K562 (cell line): Measurements from ENCODE around the gene SHANK2. TPM values are rescaled to one million over a fixed set of nuclear protein-coding genes. Genes with fewer than 3 reads are reported as not detected.

Experiments
- ATAC-seq: fragments of 200-7000 bp; cut with Tn5 transposase; 3 replicates; pipeline ENCODE4 v1.9.1; 2020; ENCODE audit warnings: moderate library complexity
- BruUV-seq: library from RNA; stranded (reverse); fragments of 400-500 nt; replicated peaks from 2 replicates; lab custom pipeline; 2021; lab: Mats Ljungman, UMichigan
- CTCF ChIA-PET: fragments of 300-600 bp; formaldehyde crosslinking; extraction: SDS; loops from one replicate; lab custom pipeline; 2021; ENCODE audit warnings: low intra/inter-chr PET ratio; lab: Yijun Ruan, JAX
- POLR2A ChIA-PET: fragments of 300-600, 350-650 bp; sonication (Branson Sonifier 250); formaldehyde crosslinking; extraction: SDS; loops from one replicate; lab custom pipeline; 2021; ENCODE audit warnings: antibody characterized with exemption, inconsistent platforms; lab: Yijun Ruan, JAX
- DNase-seq, 4 experiments: peaks; one replicate each; pipeline versions ENCODE4 v3.0.0 to v3.0.0-alpha.2; 2011 to 2018; ENCODE audit warnings: low spot score in 3 of 4, mixed read lengths in 3 of 4; ENCODE audit errors: extremely low read depth in 1 of 4
- FAIRE-seq: peaks from 2 replicates; lab custom pipeline; 2011; peaks lifted over from hg19 to GRCh38; lab: Jason Lieb, UNC
- H2AFZ ChIP-seq: 2 replicates; pipeline ENCODE4 v1.6.0; 2011; ENCODE audit warnings: low read depth, low read length, control low read depth, inconsistent platforms
- H3K27ac ChIP-seq: fragments of 200-600 bp; 3 replicates; pipeline ENCODE4 v1.8.0; 2011; ENCODE audit warnings: low read depth, mild to moderate bottlenecking, control low read depth, inconsistent platforms, low read length, moderate library complexity, mixed read lengths; ENCODE audit errors: extremely low read depth
- H3K27me3 ChIP-seq, 2 experiments: fragments of 300-600 bp in 1 of 2; 2 replicates in 1 of 2; 3 replicates in 1 of 2; pipeline versions ENCODE4 v1.6.0 to v1.8.0; 2011; ENCODE audit warnings: inconsistent platforms in 2 of 2, low read length in 2 of 2, mild to moderate bottlenecking in 1 of 2, mixed read lengths in 1 of 2, moderate library complexity in 1 of 2; ENCODE audit not compliant: control insufficient read depth in 2 of 2, insufficient read depth in 2 of 2
- H3K36me3 ChIP-seq: fragments of 300-600 bp; 3 replicates; pipeline ENCODE4 v1.8.0; 2011; ENCODE audit warnings: mild to moderate bottlenecking, low read length, inconsistent platforms; ENCODE audit not compliant: control insufficient read depth, insufficient read depth
- H3K4me1 ChIP-seq, 2 experiments: fragments of 200-600 bp in 1 of 2; replicated peaks in 1 of 2; 2 replicates in 1 of 2; 3 replicates in 1 of 2; pipeline versions ENCODE4 v1.5.1 to v1.8.0; 2011; ENCODE audit warnings: inconsistent platforms in 2 of 2, low read length in 2 of 2, mild to moderate bottlenecking in 1 of 2, mixed read lengths in 1 of 2, moderate library complexity in 1 of 2; ENCODE audit not compliant: control insufficient read depth in 2 of 2, insufficient read depth in 2 of 2
- H3K4me2 ChIP-seq: 2 replicates; pipeline ENCODE4 v1.6.1; 2011; ENCODE audit warnings: low read length, control low read depth, inconsistent platforms, mixed read lengths; ENCODE audit not compliant: insufficient read depth
- H3K4me3 ChIP-seq: fragments of 200-600 bp; sonication (generic), shearing (Covaris generic); 2 replicates; pipeline ENCODE4 v1.5.1; 2016; ENCODE audit warnings: control low read depth, inconsistent platforms
- H3K79me2 ChIP-seq: fragments of 200-600 bp; 3 replicates; pipeline ENCODE4 v1.8.0; 2011; ENCODE audit warnings: low read length, inconsistent platforms; ENCODE audit not compliant: control insufficient read depth, insufficient read depth
- H3K9ac ChIP-seq, 2 experiments: 2 replicates each; pipeline versions ENCODE4 v1.6.0 to v1.6.1; 2011; ENCODE audit warnings: low read depth in 2 of 2, low read length in 2 of 2, control low read depth in 1 of 2, inconsistent platforms in 1 of 2, mild to moderate bottlenecking in 1 of 2, mixed read lengths in 1 of 2; ENCODE audit not compliant: insufficient read depth in 1 of 2
- H3K9me1 ChIP-seq: one replicate; pipeline ENCODE4 v1.6.0; 2011; ENCODE audit warnings: inconsistent platforms, mild to moderate bottlenecking, low read length, moderate library complexity; ENCODE audit not compliant: control insufficient read depth, insufficient read depth
- H3K9me3 ChIP-seq: replicated peaks from 2 replicates; pipeline ENCODE4 v1.5.1; 2011; ENCODE audit warnings: low read depth, low read length, inconsistent platforms; ENCODE audit not compliant: control insufficient read depth, insufficient read depth
- H4K20me1 ChIP-seq: replicated peaks from 2 replicates; pipeline ENCODE4 v1.6.1; 2011; ENCODE audit warnings: low read length, inconsistent platforms, mixed read lengths; ENCODE audit not compliant: control insufficient read depth, insufficient read depth
- BCOR ChIP-seq: fragments of 450-650 bp; IDR thresholded peaks from 2 replicates; pipeline ENCODE4 v1.6.1; 2016
- HMGN3 ChIP-seq: IDR thresholded peaks from 2 replicates; pipeline ENCODE4 v1.6.1; 2011; ENCODE audit warnings: borderline replicate concordance, low read depth, mild to moderate bottlenecking, mixed read lengths, low read length; ENCODE audit not compliant: insufficient read length; ENCODE audit errors: extremely low read depth
- HSF4 ChIP-seq: fragments of 250-450 bp; sonication (Bioruptor Pico); IDR thresholded peaks from 2 replicates; pipeline ENCODE4 v2.1.2; 2022; ENCODE audit warnings: mild to moderate bottlenecking, moderate library complexity, borderline replicate concordance
- PTBP1 ChIP-seq: fragments of 200-400 bp; formaldehyde crosslinking; IDR thresholded peaks from 2 replicates; pipeline ENCODE4 v1.6.1; 2017; ENCODE audit warnings: low read depth, low read length
- RBM22 ChIP-seq: fragments of 200-400 bp; formaldehyde crosslinking; IDR thresholded peaks from 2 replicates; pipeline ENCODE4 v1.6.1; 2018; ENCODE audit warnings: low read length, low read depth; ENCODE audit not compliant: poor library complexity, severe bottlenecking
- SAFB2 ChIP-seq: fragments of 200-400 bp; formaldehyde crosslinking; IDR thresholded peaks from 2 replicates; pipeline ENCODE4 v1.6.1; 2018; ENCODE audit warnings: borderline replicate concordance, low read length, low read depth, moderate library complexity; ENCODE audit not compliant: severe bottlenecking
- SREBF2 ChIP-seq: sonication (generic); formaldehyde crosslinking; IDR thresholded peaks from 2 replicates; pipeline ENCODE4 v1.4.0; 2020; ENCODE audit warnings: mild to moderate bottlenecking, missing genetic modification reagents
- TBP ChIP-seq: optimal IDR thresholded peaks from 2 replicates; pipeline ENCODE3; 2011; ENCODE audit warnings: low read depth, low read length, improper control_type of control experiment
- TRIM28 ChIP-seq: fragments of 450-650 bp; IDR thresholded peaks from 2 replicates; pipeline ENCODE4 v1.6.1; 2017
- ZNF785 ChIP-seq: fragments of 250-450 bp; sonication (Bioruptor Pico); IDR thresholded peaks from 2 replicates; pipeline ENCODE4 v1.4.0; 2020; ENCODE audit warnings: mild to moderate bottlenecking
- WGBS: fragments of 100-300 bp; shearing (Covaris generic); methylation state at CpG from one replicate; pipeline ENCODE4 v1.1.6; 2016; ENCODE audit warnings: low coverage, mixed read lengths; ENCODE audit not compliant: insufficient coverage; ENCODE audit errors: missing lambda C conversion rate; 5-methylcytosine and 5-hydroxymethylcytosine counted together
- in situ Hi-C: fragments of 300-500 bp; cut with MboI; formaldehyde crosslinking; loops from 4 replicates; pipeline ENCODE4 v1.15.0; 2018; ENCODE audit warnings: inconsistent platforms, mixed read lengths
- intact Hi-C: fragments of 100-400 bp; cut with micrococcal nuclease; formaldehyde crosslinking; loops from 2 replicates; pipeline ENCODE4 v1.14.2; 2022
- polyA plus RNA-seq, 8 experiments: library from polyadenylated mRNA; depleted of rRNA in 4 of 8; stranded (reverse) in 5 of 8; unstranded in 3 of 8; fragments of >200 nt; fragmentation: Nextera tagmentation in 2 of 8; fragmentation: Illumina TruSeq in 1 of 8; extraction: Ambion mirVana in 2 of 8; extraction: Trizol in 1 of 8; gene quantifications; 2 replicates each; pipeline versions ENCODE4 v1.2.1 to v1.2.3, GENCODE V29; 2011 to 2014; ENCODE audit warnings: inconsistent platforms in 1 of 8, missing spikeins in 1 of 8
- total RNA-seq, 7 experiments: library from RNA; depleted of rRNA in 6 of 7; stranded (reverse); fragments of >200 nt in 6 of 7; fragmentation: Illumina TruSeq in 2 of 7; extraction: Trizol in 2 of 7; gene quantifications; 2 replicates each; pipeline versions ENCODE4 v1.2.1 to v1.2.3, GENCODE V29; 2011 to 2021; ENCODE audit warnings: low replicate concordance in 1 of 7
- TF ChIP-seq, protein P1 (sequence below): fragments of 450-650 bp; IDR thresholded peaks from 2 replicates; pipeline ENCODE4 v1.6.1; 2017; ENCODE audit warnings: antibody characterized with exemption

Gene SHANK2
- total and polyA plus RNA-seq, 9 of the 15 experiments (the other 6 are each of a cell fraction or from before 2014, with no cell fraction given) = 0.04 to 0.07 TPM; not detected in 7

DNA sequence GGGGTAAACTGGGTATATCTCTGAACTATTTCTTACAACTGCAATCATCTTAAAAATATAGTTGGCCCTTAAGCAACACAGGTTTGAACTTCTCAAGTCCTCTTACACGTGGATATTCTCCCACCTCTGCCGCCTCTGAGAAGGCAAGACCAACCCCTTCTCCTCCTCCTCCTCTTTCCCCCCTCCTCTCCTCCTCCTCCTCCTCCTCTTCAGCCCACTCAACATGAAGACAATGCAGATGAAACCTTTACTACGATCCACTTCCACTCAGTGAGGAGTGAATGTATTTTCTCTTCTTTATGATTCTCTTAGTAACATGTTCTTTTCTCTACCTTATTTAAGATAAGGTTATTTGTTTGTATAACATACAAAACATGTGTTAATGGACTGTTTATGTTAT is 20.0 kb downstream of the SHANK2 start (continued):
- TF ChIP-seq, protein P1, sequence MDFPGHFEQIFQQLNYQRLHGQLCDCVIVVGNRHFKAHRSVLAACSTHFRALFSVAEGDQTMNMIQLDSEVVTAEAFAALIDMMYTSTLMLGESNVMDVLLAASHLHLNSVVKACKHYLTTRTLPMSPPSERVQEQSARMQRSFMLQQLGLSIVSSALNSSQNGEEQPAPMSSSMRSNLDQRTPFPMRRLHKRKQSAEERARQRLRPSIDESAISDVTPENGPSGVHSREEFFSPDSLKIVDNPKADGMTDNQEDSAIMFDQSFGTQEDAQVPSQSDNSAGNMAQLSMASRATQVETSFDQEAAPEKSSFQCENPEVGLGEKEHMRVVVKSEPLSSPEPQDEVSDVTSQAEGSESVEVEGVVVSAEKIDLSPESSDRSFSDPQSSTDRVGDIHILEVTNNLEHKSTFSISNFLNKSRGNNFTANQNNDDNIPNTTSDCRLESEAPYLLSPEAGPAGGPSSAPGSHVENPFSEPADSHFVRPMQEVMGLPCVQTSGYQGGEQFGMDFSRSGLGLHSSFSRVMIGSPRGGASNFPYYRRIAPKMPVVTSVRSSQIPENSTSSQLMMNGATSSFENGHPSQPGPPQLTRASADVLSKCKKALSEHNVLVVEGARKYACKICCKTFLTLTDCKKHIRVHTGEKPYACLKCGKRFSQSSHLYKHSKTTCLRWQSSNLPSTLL = no peak
- TF ChIP-seq TBP (no peak), PTBP1 (no peak), TRIM28 (no peak), BCOR (no peak), HSF4 (no peak), SAFB2 (no peak), ZNF785 (CRISPR knock-in tag) (no peak), SREBF2 (no peak)

DNA sequence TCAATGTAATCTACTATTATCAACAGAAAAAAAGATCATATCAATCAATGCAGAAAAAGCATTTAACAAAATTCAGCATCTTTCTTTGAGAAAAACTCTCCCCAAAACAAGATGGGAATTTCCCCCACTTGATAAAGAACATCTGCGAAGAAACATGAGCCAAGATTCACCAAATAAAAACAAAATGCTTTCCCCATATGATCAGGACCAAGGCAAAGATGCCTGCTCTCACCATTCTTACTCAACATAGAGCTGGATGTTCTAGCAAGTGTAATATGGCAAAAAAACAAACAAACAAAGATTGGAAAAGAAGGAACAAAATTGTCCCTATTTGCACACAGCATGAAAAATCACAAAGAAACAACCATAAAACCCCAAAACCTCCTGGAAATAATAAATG is 23.4 kb downstream of the SHANK2 start:
- WGBS = 0% methylated on average over 1 of the region's 1 CpG
- TF ChIP-seq RBM22 (no peak), HMGN3 (no peak)
- TF ChIP-seq, all 486 proteins: peak for 0
- H3K4me3 ChIP-seq = no peak overlapping the region
- H3K4me2 ChIP-seq = no peak overlapping the region
- H4K20me1 ChIP-seq = no peaks in the 10 kb centered on the region; the same call in 1 of the 2 replicates
- H2AFZ ChIP-seq = no peak overlapping the region
- no peaks in the 10 kb centered on the region for H3K4me1 ChIP-seq
- no peaks in the 10 kb centered on the region for H3K9me1 ChIP-seq
- 0 out of 5 replicates have a peak, but pooled peaks cover 0 to 6% of the 10 kb centered on the region in 2 experiments for H3K27me3 ChIP-seq
- intact Hi-C loops (no loop called here), in situ Hi-C loops (no loop called here)
- POLR2A ChIA-PET = no interaction called here
- FAIRE-seq (no peak), ATAC-seq (no peak), DNase-seq (no peak)
- CTCF ChIA-PET = no interaction called here
- no TSS peak for BruUV-seq
- no peak overlapping the region for H3K9ac ChIP-seq
- no peaks in the 10 kb centered on the region for H3K79me2 ChIP-seq
- H3K9me3 ChIP-seq = no peaks in the 10 kb centered on the region
- H3K36me3 ChIP-seq = no peaks in the 10 kb centered on the region
- H3K27ac ChIP-seq = no peak overlapping the region
